Camera-type eye (tissue), 1 donor: ENCODE data around the gene IGF2BP3. TPM values are rescaled to one million over a fixed set of nuclear protein-coding genes. Genes with fewer than 3 reads are reported as not detected.

Experiments used
- total RNA-seq: library from RNA; depleted of rRNA; stranded (reverse); fragments of >200 nt; gene quantifications from one replicate; pipeline ENCODE4 v1.2.3, GENCODE V29; 2014

Gene IGF2BP3
- 37.9 TPM for total RNA-seq

GRCh38 chr7:23470330-23471105, at the start of gene IGF2BP3:
Gene IGF2BP3, minus strand, starts transcription at chr7:23470491. Its CDS starts 381 bp downstream, at chr7:23470110.

DNA sequence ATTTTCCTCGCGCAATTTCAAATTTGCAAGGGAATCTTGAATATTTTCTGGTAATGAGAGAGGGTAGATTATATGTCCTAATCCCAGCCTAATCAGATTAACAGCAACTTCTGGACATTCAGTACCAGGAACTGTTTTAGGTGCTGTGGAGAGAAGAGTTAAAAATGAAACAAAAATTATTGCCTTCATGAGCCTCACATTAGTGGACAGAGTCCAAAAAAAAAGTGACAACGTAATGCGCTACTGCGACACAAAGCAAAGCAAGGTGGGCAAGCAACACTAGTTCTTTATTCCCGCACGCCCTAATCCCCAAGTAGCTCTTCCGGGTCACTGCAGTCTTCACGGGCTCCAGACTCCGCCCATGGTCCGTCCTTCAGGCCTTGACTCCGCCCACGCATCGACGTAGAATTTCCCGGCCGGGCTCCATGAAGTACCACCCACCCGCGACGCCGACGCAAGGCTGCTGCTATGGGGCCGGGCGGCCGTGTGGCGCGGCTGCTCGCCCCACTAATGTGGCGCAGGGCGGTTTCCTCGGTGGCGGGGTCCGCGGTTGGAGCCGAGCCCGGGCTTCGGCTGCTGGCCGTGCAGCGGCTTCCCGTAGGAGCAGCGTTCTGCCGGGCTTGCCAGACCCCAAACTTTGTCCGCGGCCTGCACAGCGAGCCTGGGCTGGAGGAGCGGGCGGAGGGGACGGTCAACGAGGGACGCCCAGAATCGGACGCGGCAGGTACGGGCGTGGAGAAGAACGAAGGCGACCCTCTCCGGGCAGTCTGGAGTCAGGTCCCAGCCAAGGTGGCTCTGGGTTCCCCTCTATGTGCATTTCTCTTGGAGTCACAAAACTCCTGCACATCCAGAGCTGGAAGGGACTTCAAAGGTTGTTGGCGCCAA, 171.2 kb downstream of the IGF2BP3 start, which contains the start of gene MALSU1:
MALSU1 (plus strand) TSS at position 455 of the 885 bp plus-strand sequence; CDS start at position 469, 14 bp downstream.

Other genes with a start within 250 kb of the IGF2BP3 start
- gene GPNMB, start 223.7 kb downstream of the IGF2BP3 start, total RNA-seq, result 110 TPM
- 44.8 TPM for gene MALSU1, start 171.2 kb downstream of the IGF2BP3 start, total RNA-seq
- gene TRA2A, start 61.5 kb upstream of the IGF2BP3 start, total RNA-seq, result 112 TPM
- gene CCDC126, start 126.9 kb upstream of the IGF2BP3 start, total RNA-seq, result 34.6 TPM
- gene FAM221A, start 209.7 kb upstream of the IGF2BP3 start, total RNA-seq, result 21.3 TPM
- 0.55 TPM for gene STK31, start 239.7 kb upstream of the IGF2BP3 start, total RNA-seq